ENCODE measurements around the gene ADAMTS17. TPM values are rescaled to one million over a fixed set of nuclear protein-coding genes. Genes with fewer than 3 reads are reported as not detected.

ADAMTS17 gene
- total and polyA plus RNA-seq, 4 donors, result 0.28 to 46.9 (median 9.1) TPM

DNA sequence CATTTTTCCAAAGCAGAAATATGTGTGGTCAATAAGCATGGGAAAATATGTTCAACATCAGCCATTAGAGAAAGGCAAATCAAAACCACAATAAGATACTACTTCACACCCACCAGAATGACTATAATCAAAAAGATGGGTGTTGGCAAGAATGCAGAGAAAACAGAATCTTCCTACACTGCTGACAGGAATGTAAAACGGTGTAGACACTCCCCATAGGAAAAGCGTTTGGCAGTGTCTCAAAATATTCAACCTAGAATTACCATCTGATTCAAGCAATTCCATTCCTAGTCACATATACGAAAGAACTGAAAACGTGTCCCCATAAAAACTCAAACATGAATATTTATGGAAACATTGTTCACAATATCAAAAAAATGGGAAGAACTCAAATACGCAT, 123.3 kb downstream of the ADAMTS17 start (continued):
- TF ChIP-seq, protein P1, sequence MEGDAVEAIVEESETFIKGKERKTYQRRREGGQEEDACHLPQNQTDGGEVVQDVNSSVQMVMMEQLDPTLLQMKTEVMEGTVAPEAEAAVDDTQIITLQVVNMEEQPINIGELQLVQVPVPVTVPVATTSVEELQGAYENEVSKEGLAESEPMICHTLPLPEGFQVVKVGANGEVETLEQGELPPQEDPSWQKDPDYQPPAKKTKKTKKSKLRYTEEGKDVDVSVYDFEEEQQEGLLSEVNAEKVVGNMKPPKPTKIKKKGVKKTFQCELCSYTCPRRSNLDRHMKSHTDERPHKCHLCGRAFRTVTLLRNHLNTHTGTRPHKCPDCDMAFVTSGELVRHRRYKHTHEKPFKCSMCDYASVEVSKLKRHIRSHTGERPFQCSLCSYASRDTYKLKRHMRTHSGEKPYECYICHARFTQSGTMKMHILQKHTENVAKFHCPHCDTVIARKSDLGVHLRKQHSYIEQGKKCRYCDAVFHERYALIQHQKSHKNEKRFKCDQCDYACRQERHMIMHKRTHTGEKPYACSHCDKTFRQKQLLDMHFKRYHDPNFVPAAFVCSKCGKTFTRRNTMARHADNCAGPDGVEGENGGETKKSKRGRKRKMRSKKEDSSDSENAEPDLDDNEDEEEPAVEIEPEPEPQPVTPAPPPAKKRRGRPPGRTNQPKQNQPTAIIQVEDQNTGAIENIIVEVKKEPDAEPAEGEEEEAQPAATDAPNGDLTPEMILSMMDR (IDR thresholded peaks at IDR 0.05; ENCODE audit: low read depth, low read length, missing input control), result no peak

DNA sequence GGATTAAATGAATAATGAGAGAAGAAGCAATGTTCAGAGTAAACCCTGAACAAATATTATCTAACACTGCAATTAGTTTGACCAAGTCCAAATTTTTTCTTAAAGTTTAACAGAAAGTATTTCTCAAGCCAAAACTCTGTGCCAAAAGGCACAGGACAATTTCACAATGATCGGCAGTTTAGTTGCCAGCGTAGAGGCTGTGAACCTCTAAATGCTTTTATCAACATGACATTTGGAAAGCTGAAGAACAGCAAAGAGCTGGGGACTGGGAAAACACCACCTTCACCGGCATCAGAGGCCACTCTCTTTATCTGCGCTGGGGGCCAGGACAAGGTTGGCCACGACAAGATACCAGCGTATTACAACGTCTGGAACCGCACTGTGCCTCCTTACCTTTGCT, 125.6 kb downstream of the ADAMTS17 start:
- WGBS, result 32% methylated on average over 8 of the region's 8 CpGs
- peak overlapping the region; percentile 79 to 85 for H3K27ac ChIP-seq (ENCODE audit: low read depth in 1 of 2, low read length in 2 of 2)
- no peak overlapping the region for H3K4me3 ChIP-seq (ENCODE audit: low read depth in 1 of 3, low read length in 3 of 3)

More for the DNA sequence above, 125.6 kb downstream of the ADAMTS17 start:
- peaks cover 13 to 61% (median 58%) of the 10 kb centered on the region in 4 donors for H3K4me1 ChIP-seq (ENCODE audit: control insufficient read depth in 4 of 4, insufficient read depth in 4 of 4, low read length in 3 of 4)
- H3K9me3 ChIP-seq (ENCODE audit: control insufficient read depth in 4 of 4, low read length in 3 of 4), result no peaks in the 10 kb centered on the region
- peaks cover 0 to 2% (median 0%) of the 10 kb centered on the region in 4 donors for H3K36me3 ChIP-seq (ENCODE audit: control insufficient read depth in 4 of 4, insufficient read depth in 3 of 4, low read depth in 1 of 4, low read length in 3 of 4)
- DNase-seq (ENCODE audit: low spot score), result no peak
- no peaks in the 10 kb centered on the region for H3K27me3 ChIP-seq (ENCODE audit: control insufficient read depth in 4 of 4, insufficient read depth in 4 of 4, low read length in 3 of 4)
- TF ChIP-seq HNF4A (conservative IDR thresholded peaks at IDR 0.05) (peak; percentile 93 to 96), NR2F2 (IDR thresholded peaks at IDR 0.05) (peak; percentile 51), RAD21 (IDR thresholded peaks at IDR 0.05) (peak; percentile 50 to 61), HNF4G (IDR thresholded peaks at IDR 0.05) (peak; percentile 63), FOXA2 (IDR thresholded peaks at IDR 0.05) (peak; percentile 88), GABPA (IDR thresholded peaks at IDR 0.05 in 1 of 2, conservative IDR thresholded peaks at IDR 0.05 in 1 of 2) (no peak), SP1 (IDR thresholded peaks at IDR 0.05) (peak; percentile 93), YY1 (IDR thresholded peaks at IDR 0.05) (peak; percentile 74), JUND (IDR thresholded peaks at IDR 0.05) (peak; percentile 78 to 93), EGR1 (IDR thresholded peaks at IDR 0.05; ENCODE audit: low read depth in 2 of 2) (peak in 1 of 2 donors; percentile 62), FOXA1 (IDR thresholded peaks at IDR 0.05) (no peak), RXRA (IDR thresholded peaks at IDR 0.05) (peak; percentile 95 to 97), TAF1 (conservative IDR thresholded peaks at IDR 0.05) (no peak)
- TF ChIP-seq, protein P2, sequence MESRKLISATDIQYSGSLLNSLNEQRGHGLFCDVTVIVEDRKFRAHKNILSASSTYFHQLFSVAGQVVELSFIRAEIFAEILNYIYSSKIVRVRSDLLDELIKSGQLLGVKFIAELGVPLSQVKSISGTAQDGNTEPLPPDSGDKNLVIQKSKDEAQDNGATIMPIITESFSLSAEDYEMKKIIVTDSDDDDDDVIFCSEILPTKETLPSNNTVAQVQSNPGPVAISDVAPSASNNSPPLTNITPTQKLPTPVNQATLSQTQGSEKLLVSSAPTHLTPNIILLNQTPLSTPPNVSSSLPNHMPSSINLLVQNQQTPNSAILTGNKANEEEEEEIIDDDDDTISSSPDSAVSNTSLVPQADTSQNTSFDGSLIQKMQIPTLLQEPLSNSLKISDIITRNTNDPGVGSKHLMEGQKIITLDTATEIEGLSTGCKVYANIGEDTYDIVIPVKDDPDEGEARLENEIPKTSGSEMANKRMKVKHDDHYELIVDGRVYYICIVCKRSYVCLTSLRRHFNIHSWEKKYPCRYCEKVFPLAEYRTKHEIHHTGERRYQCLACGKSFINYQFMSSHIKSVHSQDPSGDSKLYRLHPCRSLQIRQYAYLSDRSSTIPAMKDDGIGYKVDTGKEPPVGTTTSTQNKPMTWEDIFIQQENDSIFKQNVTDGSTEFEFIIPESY (IDR thresholded peaks at IDR 0.05), result peak; percentile 79
- TF ChIP-seq, protein P3, sequence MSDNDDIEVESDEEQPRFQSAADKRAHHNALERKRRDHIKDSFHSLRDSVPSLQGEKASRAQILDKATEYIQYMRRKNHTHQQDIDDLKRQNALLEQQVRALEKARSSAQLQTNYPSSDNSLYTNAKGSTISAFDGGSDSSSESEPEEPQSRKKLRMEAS (IDR thresholded peaks at IDR 0.05), result peak; percentile 80
- TF ChIP-seq, protein P1 (IDR thresholded peaks at IDR 0.05; ENCODE audit: low read depth, low read length, missing input control), result no peak
- TF ChIP-seq, protein P4, sequence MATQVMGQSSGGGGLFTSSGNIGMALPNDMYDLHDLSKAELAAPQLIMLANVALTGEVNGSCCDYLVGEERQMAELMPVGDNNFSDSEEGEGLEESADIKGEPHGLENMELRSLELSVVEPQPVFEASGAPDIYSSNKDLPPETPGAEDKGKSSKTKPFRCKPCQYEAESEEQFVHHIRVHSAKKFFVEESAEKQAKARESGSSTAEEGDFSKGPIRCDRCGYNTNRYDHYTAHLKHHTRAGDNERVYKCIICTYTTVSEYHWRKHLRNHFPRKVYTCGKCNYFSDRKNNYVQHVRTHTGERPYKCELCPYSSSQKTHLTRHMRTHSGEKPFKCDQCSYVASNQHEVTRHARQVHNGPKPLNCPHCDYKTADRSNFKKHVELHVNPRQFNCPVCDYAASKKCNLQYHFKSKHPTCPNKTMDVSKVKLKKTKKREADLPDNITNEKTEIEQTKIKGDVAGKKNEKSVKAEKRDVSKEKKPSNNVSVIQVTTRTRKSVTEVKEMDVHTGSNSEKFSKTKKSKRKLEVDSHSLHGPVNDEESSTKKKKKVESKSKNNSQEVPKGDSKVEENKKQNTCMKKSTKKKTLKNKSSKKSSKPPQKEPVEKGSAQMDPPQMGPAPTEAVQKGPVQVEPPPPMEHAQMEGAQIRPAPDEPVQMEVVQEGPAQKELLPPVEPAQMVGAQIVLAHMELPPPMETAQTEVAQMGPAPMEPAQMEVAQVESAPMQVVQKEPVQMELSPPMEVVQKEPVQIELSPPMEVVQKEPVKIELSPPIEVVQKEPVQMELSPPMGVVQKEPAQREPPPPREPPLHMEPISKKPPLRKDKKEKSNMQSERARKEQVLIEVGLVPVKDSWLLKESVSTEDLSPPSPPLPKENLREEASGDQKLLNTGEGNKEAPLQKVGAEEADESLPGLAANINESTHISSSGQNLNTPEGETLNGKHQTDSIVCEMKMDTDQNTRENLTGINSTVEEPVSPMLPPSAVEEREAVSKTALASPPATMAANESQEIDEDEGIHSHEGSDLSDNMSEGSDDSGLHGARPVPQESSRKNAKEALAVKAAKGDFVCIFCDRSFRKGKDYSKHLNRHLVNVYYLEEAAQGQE (IDR thresholded peaks at IDR 0.05), result peak; percentile 59
- TF ChIP-seq, protein P5, sequence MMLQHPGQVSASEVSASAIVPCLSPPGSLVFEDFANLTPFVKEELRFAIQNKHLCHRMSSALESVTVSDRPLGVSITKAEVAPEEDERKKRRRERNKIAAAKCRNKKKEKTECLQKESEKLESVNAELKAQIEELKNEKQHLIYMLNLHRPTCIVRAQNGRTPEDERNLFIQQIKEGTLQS (IDR thresholded peaks at IDR 0.05), result peak; percentile 74
- no peak overlapping the region for H3K9ac ChIP-seq (ENCODE audit: low read depth in 1 of 2, low read length in 2 of 2)
